Measurements from ENCODE around the gene PEDS1.
"Not testable (repeated sequence)": the region's sequence is repeated elsewhere in the genome, so short reads cannot be mapped to it uniquely, and the experiment has no call there.

The PEDS1 gene

DNA sequence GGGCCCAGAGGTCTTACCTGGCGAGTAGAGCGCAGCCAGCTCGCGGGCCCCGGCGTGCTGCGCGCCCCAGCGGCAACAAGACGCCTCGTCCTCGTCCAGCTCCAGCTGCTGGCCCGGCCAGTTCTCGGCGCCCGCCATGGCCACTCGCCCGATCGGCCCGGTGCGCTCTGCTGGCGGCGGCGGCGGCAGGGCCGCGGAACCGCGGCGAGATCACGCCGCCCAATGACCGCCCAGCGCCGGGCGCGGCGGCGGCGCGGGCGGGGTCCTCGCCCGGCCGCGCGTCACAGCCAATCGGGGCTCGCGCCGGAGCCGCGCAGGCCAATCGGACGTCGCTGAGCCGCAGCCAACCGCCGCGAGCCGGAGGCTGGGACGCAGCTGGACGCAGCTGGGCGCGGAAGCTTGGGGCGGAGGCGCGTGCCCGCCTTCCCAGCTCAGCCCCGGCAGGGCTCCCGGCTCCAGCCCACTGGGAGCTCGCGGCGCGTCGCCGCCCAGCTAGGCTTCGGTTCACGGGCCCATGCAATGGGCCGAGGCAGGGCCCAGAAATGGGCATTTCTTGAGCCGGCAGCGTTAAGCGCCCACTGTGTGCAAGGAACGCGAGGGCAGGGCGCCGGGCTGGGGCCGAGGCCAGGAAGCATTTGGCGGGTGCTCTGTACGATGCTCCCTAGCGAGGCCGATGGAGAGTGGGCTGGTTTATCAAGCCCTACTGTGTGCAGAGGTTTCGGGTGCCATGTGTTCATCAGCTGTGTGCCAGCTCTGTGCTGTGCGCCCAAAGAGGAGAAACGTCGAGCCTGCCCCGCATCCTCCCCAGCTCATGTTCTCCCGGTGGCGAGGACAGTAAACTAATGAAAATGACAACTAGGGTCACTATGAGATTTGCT lies at the start of gene PEDS1:
TSS of gene PEDS1 (minus strand) at position 224 of the 878 bp plus-strand sequence. CDS start at position 138, 86 bp downstream.
- peak; percentile 96 for DNase-seq

DNA sequence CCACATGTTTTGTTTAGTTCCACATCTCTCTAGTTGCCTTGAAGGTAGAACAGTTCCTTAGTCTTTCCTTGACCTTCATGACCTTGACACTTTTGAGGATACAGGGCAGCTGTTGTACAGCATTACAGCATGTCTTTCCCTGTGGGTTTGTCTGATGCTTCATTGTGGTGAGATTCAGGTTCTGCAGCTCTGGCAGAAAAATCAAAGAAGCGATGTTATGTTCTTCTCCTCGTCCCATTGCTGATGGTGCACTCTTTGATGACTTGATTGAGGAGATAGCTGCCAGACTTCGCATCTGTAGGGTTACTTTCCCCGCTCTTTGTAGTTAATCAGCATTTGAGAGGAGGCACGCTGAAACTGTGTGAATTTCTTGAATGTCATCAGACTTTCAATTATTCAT lies 49.2 kb upstream of the PEDS1 start:
- DNase-seq: no peak

DNA sequence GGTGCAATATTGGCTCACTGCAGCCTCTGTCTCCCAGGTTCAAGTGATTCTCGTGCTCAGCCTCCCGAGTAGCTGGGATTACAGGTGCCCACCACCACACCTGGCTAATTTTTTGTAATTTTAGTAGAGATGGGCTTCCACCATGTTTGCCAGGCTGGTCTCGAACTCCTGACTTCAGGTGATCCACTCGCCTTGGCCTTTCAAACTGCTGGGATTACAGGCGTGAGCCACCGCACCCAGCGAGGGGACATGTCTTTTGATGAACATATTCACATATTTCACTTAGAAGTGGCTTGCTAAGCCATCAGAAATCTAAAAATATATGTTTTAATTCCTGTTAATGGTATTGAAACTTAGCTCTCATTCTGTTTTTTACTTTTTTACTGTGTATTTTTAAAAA lies 48.2 kb upstream of the PEDS1 start:
- DNase-seq: not testable (repeated sequence)

DNA sequence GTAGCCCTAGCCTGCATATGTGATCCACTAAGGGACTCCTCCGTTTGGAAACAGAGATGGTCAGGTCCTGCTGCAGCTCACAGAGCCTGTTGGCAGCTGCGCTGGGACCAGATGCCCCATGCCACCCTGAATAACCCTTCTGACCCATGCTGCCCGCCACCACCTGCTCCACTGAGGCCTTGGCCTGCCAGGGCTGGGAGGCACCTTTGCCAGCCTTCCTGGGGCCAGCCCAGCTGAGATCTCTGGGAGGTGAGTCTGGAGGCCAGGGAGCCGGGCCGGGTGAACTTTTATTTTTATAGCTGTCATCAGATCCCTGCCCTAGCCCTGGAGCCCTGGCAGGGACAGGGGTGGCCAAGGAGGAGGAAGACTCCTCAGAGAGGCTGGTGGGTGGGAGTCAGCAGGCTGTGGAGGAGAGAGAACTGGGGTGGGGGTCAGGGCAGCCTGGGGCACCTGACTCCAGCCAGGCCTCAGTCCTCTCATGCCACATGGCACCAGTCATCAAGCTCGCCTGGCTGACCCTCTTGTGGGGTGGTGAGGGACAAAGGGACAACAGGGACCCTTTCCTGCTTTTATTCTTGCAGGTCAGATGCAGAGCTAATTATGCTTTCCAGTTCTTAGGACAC lies 47.1 kb upstream of the PEDS1 start:
- no peak for DNase-seq

DNA sequence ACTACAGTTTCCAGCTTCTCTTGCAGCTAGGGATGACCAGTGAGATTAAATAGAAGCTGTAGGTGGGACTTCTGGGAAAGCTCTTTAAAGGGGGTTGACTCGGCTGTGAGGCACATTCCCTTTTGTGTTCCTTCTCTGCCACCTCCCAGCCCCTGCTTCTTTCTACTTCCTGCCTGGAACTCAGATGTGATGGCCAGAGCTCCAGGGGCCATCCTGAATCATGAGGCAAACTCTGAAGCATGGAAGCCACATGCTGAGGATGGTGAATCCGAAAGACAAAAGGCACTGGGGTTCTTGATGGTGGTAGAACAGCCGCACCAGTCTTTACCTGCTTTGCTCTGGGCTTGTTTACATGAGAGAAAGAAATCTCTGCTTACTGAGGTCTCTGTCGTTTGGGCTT lies 46.2 kb upstream of the PEDS1 start:
- DNase-seq: no peak

DNA sequence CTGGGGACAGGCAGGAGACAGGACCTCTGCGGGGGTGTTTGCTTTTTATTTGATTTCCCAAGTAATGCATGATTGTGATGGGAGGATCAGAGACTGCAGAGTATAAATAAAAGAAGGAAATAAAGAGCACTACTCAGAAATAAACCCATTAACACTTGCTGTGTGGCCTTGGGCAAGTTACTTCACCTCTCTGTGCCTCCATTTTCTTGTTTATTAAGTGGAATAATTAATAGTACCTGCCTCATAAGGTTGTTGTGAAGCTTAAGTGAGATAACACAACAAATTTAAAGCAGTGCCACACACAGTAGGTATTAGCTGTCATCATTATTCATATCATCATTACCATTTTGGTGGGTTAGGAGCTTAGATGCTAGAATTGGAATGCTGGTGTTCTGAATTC lies 45.2 kb upstream of the PEDS1 start:
- DNase-seq: no peak

DNA sequence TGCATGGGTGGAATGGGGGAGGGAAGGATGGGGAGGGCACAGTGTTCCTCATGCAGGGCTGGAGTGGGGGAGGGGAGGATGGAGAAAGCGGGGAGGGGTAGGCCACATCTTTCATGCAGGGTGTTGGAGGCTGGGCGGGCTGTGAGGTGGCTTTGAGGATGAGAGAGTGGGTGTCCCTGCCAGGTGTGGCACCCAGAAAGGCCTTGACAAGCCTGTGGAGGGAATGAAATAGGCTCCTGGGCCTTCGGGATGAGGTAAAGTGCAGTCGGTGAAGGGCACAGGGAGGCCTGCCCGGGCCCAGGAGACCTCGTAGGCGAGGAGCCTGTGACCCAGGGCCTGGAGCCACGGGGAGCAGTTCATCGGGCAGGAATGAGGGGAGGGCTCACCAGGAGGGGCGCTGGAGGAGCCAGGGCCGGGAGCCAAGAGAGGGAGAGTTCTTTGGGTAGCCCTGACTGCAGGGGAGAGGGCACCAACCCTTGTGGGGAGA lies 44.7 kb upstream of the PEDS1 start:
- DNase-seq: no peak

DNA sequence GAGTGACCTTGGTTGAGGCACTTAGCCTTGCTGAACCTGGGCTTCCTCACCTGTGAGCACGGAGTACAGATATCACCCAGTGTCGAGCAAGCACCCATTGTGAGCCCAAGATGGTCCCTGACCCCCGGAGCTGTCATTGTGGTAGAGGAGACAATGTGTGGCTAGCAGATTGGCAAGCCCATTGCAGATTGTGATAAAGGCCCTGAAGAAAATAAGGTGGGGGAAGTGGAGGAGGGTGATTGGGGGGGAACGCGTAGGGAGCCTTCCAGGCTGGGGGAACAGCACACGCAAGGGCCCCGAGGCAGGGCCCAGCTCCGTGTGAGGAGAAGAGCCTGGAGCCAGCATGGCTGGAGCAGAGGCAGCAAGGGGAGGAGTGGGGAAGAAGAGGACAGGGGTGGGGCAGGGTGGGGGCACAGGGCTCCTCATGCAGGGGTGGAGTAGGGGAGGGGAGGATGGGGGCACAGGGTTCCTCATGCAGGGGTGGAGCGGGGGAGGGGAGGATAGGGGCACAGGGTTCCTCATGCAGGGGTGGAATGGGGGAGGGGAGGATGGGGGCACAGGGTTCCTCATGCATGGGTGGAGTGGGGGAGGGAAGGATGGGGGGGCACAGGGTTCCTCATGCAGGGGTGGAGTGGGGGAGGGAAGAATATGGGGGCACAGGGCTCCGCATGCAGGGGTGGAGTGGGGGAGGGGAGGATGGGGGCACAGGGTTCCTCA lies 44.1 kb upstream of the PEDS1 start:
- DNase-seq: peak; percentile 92

DNA sequence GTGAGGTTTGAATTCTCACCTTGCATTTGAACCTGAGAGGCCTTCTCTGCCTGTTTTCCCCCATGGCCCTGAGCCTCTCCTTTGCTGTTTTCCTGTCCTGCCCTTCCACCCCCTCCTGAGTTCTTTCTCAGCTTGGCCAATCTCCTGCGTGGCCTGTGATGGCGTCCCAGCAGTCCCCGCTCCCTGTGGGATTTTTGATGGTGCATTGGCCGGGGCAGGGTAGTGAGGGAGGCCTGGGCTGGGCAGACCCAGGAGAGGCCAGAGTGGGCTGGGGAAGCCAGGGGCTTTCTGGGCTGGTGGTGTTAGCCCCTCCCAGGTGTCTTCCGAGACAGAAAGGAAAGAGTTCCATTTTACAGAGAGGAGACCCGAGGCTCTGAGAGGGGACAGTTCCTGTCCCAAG lies 43.4 kb upstream of the PEDS1 start:
- DNase-seq: no peak

DNA sequence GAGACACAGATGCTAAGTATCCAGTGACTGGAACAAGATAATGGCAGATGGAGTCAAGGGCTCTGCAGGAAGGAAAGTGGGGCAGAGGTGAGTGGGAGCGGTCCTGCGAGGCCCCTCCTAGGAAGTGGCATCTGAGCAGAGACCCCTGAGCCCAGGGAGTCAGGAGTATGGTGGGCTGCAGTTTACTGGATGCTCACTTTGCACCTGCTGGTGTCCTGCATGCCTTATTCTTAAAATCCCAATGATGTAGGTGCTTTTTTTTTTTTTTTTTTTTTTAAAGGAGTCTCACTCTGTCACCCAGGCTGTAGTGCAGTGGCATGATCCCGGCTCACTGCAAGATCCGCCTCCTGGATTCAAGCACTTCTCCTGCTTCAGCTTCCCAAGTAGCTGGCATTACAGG lies 42.7 kb upstream of the PEDS1 start:
- no peak for DNase-seq

DNA sequence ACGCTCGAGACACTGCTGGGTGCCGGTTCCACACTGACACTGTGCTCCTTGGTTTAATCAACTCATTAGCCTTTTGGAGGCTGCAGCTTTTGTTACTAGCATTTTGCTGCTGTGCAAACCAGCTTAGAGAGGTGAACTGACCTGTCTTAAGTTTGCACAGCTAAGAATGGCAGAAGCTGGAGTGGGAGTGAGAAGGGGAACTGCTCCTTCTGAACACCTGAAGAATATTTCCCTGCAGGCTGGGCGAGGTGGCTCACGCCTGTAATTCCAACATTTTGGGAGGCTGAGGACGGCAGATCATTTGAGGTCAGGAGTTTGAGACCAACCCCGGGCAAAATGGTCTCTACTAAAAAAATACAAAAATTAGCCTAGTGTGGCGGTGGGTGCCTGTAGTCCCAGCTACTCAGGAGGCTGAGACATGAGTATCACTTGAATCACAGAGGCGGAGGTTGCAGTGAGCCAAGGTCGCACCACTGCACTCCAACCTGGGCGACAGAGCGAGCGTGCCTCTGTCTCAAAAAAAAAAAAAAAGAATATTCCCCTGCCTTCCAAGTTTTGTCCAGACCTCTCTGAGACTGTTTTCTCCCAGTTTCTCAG lies 42.1 kb upstream of the PEDS1 start:
- DNase-seq: no peak

DNA sequence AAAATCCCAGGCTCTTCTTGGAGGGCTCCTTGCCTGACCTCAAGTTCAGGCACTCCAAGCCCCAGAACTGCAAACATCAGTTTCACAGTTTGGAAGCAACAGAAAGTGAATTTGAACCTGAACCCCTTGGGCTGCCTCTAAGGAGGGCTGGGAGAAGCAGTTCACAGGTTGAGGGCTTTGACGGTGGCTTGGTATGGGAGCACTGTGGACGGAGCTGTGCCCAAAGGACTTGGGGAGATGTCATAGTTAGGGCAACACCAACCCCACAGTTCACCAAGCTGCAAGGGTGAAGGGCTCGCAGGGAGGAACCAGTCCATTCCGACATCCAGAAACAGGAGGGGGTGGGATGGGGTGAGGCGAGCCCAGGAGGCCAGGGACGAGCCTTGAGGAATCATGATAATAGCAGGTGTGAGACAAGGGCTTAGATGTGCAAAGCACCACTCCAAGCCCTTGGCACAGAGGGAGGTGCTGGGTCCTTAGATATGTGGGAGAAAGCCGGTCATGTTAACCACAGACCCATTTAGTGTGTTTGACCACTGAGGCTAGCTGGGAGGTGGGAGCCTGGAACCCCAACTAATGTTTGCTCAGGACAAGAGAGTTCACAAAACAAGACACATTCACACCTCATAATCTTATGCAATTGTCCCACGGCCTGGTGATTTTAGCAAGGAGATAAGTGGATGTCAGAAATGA lies 41.5 kb upstream of the PEDS1 start:
- peak; percentile 53 for DNase-seq

DNA sequence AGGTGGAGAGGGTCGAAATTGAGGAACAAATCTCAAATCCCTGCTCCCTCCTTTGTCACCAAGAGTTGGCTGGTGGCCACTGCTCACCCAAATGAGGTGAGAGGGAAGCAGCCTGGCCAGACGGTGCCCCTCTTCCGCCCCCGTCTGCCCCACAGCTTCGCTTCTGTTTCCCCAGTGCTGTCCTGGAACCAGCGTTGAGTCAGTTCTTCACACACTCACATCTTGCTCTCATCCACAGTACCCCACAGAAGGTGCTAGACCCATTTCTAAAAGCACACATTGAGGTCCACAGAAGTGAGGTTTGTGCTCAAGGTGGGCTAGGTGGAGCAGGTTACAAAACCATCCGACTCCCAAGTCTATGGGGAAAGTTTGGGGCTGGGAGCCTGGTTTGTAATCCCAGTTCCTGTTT lies 40.9 kb upstream of the PEDS1 start:
- no peak for DNase-seq

DNA sequence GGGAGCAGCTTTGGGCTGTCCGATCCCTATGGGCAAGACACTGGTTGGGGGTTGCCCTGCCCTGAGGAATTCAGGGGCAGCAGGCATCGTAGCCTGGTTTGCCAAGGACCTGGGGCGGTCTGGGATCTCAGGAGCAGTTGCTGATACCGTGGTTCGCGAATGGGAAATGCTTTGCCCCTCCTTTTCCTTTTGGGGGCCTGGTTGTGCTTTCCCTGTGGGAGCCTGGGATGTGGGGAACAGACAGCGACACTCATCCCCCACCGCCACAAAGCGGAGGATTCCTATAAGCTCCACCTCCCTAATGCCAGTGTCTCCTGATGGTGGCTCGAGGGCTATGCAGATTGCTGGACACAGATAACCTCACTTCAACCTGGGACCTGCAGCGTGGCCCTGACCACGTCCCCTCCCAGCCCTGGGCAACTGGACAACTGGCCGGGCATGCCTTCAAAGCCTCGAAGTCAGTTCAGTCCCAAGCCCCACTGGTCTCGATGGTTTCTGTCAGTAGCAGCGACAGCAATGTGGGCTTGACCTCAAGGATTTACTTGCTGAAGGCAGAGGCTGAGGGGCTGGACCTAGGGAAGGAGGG lies 40.4 kb upstream of the PEDS1 start:
- no peak for DNase-seq

DNA sequence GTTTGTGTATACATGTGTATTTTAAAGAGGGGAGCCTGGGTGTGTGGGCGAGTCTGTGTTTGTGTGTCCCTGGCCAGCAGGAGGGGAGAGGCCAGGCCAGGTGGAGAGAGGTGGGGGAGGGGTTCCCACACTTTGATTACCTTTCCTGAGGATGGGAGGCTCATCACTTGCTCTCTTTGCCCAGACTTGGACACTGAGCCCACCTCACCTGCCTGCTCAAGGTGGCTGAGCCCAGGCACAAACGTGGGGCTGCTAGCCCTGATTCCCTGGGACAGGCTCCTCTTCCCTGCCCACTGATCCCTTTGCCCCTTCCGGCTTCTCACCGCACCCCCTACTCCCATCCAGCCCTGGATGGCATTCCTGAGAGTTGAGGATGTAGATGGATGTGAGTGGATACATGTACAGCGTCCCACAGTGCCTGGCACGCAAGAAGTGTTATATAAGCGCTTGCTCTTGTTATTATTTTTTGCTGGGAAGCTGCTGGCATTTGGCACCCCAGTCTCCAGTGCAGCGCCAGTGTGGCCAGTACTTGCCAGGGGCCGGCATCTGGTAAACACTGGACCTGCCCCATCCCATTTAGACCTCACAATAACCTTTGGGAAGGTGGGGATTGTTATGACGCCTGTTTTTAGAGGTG lies 39.8 kb upstream of the PEDS1 start:
- no peak for DNase-seq

DNA sequence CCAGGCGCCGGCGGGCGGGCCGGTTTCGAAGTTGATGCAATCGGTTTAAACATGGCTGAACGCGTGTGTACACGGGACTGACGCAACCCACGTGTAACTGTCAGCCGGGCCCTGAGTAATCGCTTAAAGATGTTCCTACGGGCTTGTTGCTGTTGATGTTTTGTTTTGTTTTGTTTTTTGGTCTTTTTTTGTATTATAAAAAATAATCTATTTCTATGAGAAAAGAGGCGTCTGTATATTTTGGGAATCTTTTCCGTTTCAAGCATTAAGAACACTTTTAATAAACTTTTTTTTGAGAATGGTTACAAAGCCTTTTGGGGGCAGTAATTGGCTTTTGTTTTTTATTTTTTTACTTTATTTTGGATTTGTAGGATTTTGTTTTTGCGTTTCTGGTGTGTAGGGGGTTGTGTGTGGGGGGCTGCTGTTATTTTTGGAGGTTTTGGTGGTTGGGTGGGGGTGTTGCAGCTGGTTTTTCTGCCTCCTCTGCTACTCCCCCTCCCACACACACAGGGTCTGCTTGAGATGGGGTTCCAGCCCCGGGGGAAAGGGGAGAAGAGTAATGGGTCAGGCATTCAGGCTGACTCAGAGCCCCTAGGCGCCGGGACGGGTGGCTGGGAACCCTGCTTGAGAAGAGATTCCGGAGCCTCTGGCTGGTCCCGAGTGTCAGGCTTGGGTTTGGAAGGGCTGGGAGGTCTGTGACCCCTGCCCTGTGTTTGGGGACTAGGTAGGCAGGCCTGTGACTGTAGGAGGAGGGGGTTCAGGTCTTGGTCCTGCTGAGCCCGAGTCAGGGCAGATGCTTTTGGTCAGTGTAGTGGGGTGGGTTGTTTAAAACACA lies 39.1 kb upstream of the PEDS1 start:
- DNase-seq: peak; percentile 96

DNA sequence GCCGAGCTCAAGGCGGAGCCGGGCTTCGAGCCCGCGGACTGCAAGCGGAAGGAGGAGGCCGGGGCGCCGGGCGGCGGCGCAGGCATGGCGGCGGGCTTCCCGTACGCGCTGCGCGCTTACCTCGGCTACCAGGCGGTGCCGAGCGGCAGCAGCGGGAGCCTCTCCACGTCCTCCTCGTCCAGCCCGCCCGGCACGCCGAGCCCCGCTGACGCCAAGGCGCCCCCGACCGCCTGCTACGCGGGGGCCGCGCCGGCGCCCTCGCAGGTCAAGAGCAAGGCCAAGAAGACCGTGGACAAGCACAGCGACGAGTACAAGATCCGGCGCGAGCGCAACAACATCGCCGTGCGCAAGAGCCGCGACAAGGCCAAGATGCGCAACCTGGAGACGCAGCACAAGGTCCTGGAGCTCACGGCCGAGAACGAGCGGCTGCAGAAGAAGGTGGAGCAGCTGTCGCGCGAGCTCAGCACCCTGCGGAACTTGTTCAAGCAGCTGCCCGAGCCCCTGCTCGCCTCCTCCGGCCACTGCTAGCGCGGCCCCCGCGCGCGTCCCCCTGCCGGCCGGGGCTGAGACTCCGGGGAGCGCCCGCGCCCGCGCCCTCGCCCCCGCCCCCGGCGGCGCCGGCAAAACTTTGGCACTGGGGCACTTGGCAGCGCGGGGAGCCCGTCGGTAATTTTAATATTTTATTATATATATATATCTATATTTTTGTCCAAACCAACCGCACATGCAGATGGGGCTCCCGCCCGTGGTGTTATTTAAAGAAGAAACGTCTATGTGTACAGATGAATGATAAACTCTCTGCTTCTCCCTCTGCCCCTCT lies 38.2 kb upstream of the PEDS1 start:
- DNase-seq: peak; percentile 83

DNA sequence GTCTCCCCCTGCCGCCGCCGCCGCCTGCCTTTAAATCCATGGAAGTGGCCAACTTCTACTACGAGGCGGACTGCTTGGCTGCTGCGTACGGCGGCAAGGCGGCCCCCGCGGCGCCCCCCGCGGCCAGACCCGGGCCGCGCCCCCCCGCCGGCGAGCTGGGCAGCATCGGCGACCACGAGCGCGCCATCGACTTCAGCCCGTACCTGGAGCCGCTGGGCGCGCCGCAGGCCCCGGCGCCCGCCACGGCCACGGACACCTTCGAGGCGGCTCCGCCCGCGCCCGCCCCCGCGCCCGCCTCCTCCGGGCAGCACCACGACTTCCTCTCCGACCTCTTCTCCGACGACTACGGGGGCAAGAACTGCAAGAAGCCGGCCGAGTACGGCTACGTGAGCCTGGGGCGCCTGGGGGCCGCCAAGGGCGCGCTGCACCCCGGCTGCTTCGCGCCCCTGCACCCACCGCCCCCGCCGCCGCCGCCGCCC lies 37.6 kb upstream of the PEDS1 start:
- DNase-seq: peak; percentile 83

DNA sequence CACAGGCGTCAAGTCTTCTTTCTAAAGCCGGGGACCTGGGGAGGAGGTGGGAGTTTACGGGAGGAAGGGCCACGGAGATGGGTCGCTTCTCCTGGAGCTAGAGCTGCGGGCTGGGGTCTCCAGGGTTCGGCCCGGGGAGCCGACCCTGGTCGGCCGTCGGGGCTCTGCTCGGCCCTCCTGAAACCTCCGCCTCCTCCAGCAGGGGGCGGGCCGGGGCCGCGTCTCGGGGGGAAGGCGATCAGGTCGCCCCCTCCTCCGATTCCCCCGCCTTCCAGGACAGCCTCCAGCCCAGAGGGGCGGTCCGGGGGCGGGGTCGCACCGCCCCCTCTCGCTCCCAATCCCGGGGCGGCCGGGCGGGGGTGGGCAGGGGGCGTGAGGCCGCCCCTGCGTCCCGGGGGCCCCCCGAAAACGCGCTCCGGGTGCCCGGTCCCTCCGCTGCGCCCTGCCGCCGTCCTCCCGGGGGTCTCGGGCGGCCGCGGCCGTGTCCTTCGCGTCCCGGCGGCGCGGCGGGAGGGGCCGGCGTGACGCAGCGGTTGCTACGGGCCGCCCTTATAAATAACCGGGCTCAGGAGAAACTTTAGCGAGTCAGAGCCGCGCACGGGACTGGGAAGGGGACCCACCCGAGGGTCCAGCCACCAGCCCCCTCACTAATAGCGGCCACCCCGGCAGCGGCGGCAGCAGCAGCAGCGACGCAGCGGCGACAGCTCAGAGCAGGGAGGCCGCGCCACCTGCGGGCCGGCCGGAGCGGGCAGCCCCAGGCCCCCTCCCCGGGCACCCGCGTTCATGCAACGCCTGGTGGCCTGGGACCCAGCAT lies 36.9 kb upstream of the PEDS1 start, which contains the start of gene CEBPB:
TSS of gene CEBPB (plus strand) at position 580 of the 814 bp plus-strand sequence. CDS start at position 784, 204 bp downstream.
- peak; percentile 93 for DNase-seq
